ENCODE results near the gene RIMS4.

The RIMS4 gene

DNA sequence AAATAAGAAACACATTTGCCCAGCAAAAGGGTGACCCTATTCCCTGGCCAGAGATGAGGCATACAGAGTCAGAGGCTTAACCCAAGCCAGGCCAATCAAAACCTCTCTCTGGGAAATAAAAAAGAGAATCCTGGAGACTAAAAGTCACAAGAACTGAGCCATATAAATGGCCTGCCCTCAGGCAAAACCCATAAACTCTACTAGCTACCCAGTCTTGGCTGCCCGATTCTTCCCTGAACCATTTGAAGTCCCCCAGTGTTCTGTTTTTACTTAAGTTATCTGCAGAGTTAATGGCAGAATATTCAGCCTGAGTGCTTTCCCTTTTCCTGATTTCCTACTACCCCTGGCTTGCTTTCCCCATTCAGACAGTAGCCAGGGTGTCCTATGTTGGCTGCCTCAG lies 50.8 kb downstream of the RIMS4 start:
- Histone ChIP-seq H3K4me3 (ENCODE audit: low read length, poor library complexity, severe bottlenecking) (no peak overlapping the region), H3K4me2 (ENCODE audit: low read depth, low read length, poor library complexity, severe bottlenecking) (no peak overlapping the region), H3K4me1 (ENCODE audit: insufficient read depth, low read length, poor library complexity, severe bottlenecking) (no peaks in the 10 kb centered on the region), H3K36me3 (ENCODE audit: insufficient read depth, low read length) (no peaks in the 10 kb centered on the region), H3K9me2 (replicated peaks; ENCODE audit: low read depth, low read length) (no peaks in the 10 kb centered on the region), H3K9me3 (ENCODE audit: insufficient read depth, low read depth, low read length) (no peaks in the 10 kb centered on the region), H3K27me3 (ENCODE audit: insufficient read depth, low read length, poor library complexity, severe bottlenecking) (no peaks in the 10 kb centered on the region), H4K20me1 (ENCODE audit: insufficient read depth, low read length, poor library complexity, severe bottlenecking) (no peaks in the 10 kb centered on the region), H3K79me2 (ENCODE audit: insufficient read depth, low read length) (no peaks in the 10 kb centered on the region), H3F3A (ENCODE audit: low read depth) (no peaks in the 10 kb centered on the region), H2AFZ (ENCODE audit: low read length) (no peak overlapping the region), H3K9ac (ENCODE audit: low read depth, low read length, poor library complexity, severe bottlenecking) (no peak overlapping the region)
- TF ChIP-seq EZH2phosphoT487 (IDR thresholded peaks at IDR 0.05; ENCODE audit: borderline replicate concordance), result no peak
- TF ChIP-seq, protein P1, sequence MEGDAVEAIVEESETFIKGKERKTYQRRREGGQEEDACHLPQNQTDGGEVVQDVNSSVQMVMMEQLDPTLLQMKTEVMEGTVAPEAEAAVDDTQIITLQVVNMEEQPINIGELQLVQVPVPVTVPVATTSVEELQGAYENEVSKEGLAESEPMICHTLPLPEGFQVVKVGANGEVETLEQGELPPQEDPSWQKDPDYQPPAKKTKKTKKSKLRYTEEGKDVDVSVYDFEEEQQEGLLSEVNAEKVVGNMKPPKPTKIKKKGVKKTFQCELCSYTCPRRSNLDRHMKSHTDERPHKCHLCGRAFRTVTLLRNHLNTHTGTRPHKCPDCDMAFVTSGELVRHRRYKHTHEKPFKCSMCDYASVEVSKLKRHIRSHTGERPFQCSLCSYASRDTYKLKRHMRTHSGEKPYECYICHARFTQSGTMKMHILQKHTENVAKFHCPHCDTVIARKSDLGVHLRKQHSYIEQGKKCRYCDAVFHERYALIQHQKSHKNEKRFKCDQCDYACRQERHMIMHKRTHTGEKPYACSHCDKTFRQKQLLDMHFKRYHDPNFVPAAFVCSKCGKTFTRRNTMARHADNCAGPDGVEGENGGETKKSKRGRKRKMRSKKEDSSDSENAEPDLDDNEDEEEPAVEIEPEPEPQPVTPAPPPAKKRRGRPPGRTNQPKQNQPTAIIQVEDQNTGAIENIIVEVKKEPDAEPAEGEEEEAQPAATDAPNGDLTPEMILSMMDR (conservative IDR thresholded peaks at IDR 0.05; ENCODE audit: low read length), result no peak

DNA sequence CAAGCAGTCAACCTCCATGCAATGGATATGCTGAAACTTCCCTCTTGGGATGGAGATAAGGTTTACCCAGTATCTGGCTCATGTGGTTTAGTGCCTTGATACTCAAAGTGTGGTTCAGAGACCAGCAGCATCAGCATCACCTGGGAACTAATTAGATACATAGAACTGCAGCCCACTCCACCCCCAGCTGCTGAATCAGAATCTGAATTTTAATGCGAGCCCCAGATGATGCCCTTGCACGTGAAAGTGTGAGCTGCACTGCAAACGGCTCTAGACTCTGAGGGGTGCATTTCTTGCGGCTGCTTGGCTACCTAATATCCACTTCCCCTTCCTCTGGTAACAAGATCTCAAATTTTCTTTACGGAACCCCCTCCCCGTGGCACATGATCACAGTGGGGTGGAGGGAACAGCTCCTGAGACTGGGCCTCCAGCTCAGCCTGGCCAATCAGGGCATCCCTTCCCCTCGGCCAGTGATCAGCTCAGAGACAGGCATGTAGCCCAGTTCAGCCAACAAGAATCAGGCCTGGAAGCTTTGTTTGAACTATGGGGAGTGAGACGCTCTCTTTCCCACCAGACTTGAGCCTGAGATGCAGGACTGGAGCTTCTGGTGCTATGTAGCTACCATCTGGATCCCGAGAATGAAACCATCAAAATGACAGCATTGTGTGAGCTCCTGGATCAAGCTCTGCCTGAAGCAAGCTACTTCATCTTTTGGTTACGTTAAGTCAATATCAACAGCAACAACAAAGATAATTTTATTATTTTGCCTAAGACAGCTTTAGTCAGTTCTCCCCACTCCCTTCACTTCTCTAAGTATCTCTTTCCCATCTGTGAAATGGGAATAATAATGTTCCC lies 51.9 kb downstream of the RIMS4 start:
- no peaks in the 10 kb centered on the region for H4K20me1 ChIP-seq (ENCODE audit: insufficient read depth, low read length, poor library complexity, severe bottlenecking)
- H3K9me2 ChIP-seq (replicated peaks; ENCODE audit: low read depth, low read length), result no peaks in the 10 kb centered on the region
- H3K4me2 ChIP-seq (ENCODE audit: low read depth, low read length, poor library complexity, severe bottlenecking), result no peak overlapping the region
- no peak for TF ChIP-seq EZH2phosphoT487 (IDR thresholded peaks at IDR 0.05; ENCODE audit: borderline replicate concordance)
- TF ChIP-seq, protein P1 (conservative IDR thresholded peaks at IDR 0.05; ENCODE audit: low read length), result no peak
- no peaks in the 10 kb centered on the region for H3K36me3 ChIP-seq (ENCODE audit: insufficient read depth, low read length)
- no peaks in the 10 kb centered on the region for H3K4me1 ChIP-seq (ENCODE audit: insufficient read depth, low read length, poor library complexity, severe bottlenecking)
- no peaks in the 10 kb centered on the region for H3F3A ChIP-seq (ENCODE audit: low read depth)
- no peak overlapping the region for H3K4me3 ChIP-seq (ENCODE audit: low read length, poor library complexity, severe bottlenecking)
- no peaks in the 10 kb centered on the region for H3K79me2 ChIP-seq (ENCODE audit: insufficient read depth, low read length)
- no peaks in the 10 kb centered on the region for H3K27me3 ChIP-seq (ENCODE audit: insufficient read depth, low read length, poor library complexity, severe bottlenecking)
- no peak overlapping the region for H3K9ac ChIP-seq (ENCODE audit: low read depth, low read length, poor library complexity, severe bottlenecking)
- H2AFZ ChIP-seq (ENCODE audit: low read length), result no peak overlapping the region
- H3K9me3 ChIP-seq (ENCODE audit: insufficient read depth, low read depth, low read length), result no peaks in the 10 kb centered on the region

DNA sequence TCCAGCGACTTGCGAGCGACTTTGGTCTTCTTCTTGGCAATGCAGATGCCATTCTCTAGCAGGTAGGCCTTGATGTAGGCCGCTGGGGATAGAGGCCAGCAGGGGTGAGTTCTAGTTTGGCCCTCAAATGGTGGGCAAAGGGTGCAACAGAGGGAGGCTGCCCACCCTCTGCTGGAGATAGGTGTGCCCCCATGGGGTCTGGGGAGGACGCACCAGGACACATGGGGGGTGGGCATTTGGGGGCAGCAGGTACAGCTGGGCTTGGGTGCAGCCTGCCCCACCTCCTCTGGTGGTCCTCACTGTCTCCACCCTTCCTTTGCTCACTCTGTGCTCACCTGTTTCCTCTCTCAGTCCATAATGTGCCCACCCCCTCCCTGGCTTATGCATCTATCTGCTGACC lies 53.4 kb downstream of the RIMS4 start:
- Histone ChIP-seq H4K20me1 (ENCODE audit: insufficient read depth, low read length, poor library complexity, severe bottlenecking) (no peaks in the 10 kb centered on the region), H3K9me2 (replicated peaks; ENCODE audit: low read depth, low read length) (no peaks in the 10 kb centered on the region), H3K4me1 (ENCODE audit: insufficient read depth, low read length, poor library complexity, severe bottlenecking) (no peaks in the 10 kb centered on the region), H3F3A (ENCODE audit: low read depth) (no peaks in the 10 kb centered on the region), H3K36me3 (ENCODE audit: insufficient read depth, low read length) (no peaks in the 10 kb centered on the region), H2AFZ (ENCODE audit: low read length) (no peak overlapping the region), H3K4me3 (ENCODE audit: low read length, poor library complexity, severe bottlenecking) (no peak overlapping the region), H3K9me3 (ENCODE audit: insufficient read depth, low read depth, low read length) (no peaks in the 10 kb centered on the region), H3K4me2 (ENCODE audit: low read depth, low read length, poor library complexity, severe bottlenecking) (no peak overlapping the region), H3K9ac (ENCODE audit: low read depth, low read length, poor library complexity, severe bottlenecking) (no peak overlapping the region), H3K79me2 (ENCODE audit: insufficient read depth, low read length) (no peaks in the 10 kb centered on the region), H3K27me3 (ENCODE audit: insufficient read depth, low read length, poor library complexity, severe bottlenecking) (no peaks in the 10 kb centered on the region)
- TF ChIP-seq, protein P1 (conservative IDR thresholded peaks at IDR 0.05; ENCODE audit: low read length), result no peak
- TF ChIP-seq EZH2phosphoT487 (IDR thresholded peaks at IDR 0.05; ENCODE audit: borderline replicate concordance), result no peak
